Limb (tissue), 2 donors: ENCODE measurements around the gene CNOT6.

Source experiments
- DNase-seq, 2 donors: peaks; one replicate each; pipeline ENCODE4 v3.0.0-alpha.2; 2016; ENCODE audit errors: extremely low spot score in 2 of 2

Gene CNOT6

GRCh38 chr5:180619563-180619915, 125.4 kb downstream of the CNOT6 start:
- DNase-seq: no peak

- DNase-seq: no peak
Observed at GRCh38 chr5:180620014-180620413, 125.8 kb downstream of the CNOT6 start.

GRCh38 chr5:180621311-180621710, 127.1 kb downstream of the CNOT6 start:
- DNase-seq: no peak

- DNase-seq: no peak
Observed at GRCh38 chr5:180622910-180623309, 128.7 kb downstream of the CNOT6 start.

GRCh38 chr5:180623411-180623834, 129.2 kb downstream of the CNOT6 start:
- DNase-seq: no peak

- no peak for DNase-seq
Observed at GRCh38 chr5:180623844-180624243, 129.7 kb downstream of the CNOT6 start.

GRCh38 chr5:180624587-180624986, 130.4 kb downstream of the CNOT6 start:
- DNase-seq: no peak

- no peak for DNase-seq
Observed at GRCh38 chr5:180625125-180625790, 131.1 kb downstream of the CNOT6 start.

- DNase-seq: no peak
Observed at GRCh38 chr5:180625791-180626660, 131.8 kb downstream of the CNOT6 start.

- no peak for DNase-seq
Observed at GRCh38 chr5:180626661-180627385, 132.6 kb downstream of the CNOT6 start.

GRCh38 chr5:180627386-180628120, 133.4 kb downstream of the CNOT6 start:
- DNase-seq: no peak
